Suppressor macrophage (primary cell): ENCODE measurements around the gene ZFAND2A.
"Not testable (repeated sequence)": the region's sequence is repeated elsewhere in the genome, so short reads cannot be mapped to it uniquely, and the experiment has no call there.

Source experiments
- DNase-seq, 4 experiments: peaks; one replicate each; pipeline ENCODE4 v3.0.0-alpha.2; 2020 to 2022

The ZFAND2A gene

GRCh38 chr7:1121886-1122831, 37.8 kb downstream of the ZFAND2A start:
- DNase-seq = no peak

DNA sequence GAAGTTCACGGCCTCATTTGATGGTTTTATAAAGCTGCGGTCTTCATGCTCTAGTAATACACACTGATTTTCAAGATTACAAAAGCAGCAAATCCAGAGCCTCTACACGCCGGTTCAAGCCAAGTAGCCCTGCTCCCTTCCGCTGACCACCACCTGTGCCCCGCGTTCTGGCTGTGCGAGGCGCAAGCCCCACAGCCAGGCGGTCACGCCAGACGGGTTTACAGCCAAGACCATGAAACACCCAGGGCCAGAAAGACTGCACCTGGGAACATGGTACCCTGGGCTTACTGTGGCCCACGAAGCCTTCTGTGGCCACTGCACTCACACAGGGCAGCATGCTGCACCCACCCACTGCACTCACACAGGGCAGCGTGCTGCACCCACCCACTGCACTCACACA, 38.5 kb downstream of the ZFAND2A start:
- no peak for DNase-seq

DNA sequence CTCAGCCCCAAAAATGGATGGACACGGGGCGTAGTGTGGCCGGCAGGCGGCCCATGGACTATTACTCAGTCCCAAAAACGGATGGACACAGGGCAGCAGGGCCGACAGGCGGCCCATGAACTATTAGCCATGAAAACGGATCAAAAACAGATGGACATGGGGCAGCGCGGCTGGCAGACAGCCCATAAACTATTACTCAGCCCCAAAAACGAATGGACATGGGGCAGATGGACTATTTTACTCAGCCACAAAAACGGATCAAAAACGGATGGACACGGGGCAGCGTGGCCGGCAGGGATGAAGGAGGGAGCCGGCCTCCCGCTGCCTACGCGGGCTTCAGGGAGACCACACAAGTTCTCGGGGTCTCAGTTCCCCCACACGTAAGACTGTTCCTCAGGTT, 39.2 kb downstream of the ZFAND2A start:
- DNase-seq = no peak

DNA sequence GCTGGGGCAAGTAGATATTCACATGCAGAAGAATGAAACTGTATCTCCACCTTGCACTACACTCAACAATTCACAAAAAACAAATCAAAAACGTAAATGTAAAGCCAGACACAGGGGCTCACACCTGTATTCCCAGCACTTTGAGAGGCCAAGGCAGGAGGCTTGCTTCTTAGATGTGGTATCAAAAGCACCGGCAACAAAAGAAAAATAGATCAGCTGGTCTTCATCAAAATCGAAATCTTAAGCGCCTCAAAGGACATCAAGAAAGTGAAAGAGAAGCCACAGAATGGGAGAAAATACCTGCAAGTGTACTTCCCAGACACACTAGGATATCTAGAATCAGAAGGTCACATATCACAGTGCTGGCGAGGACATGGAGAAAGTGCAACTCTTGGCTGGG, 40.8 kb downstream of the ZFAND2A start:
- no peak for DNase-seq

DNA sequence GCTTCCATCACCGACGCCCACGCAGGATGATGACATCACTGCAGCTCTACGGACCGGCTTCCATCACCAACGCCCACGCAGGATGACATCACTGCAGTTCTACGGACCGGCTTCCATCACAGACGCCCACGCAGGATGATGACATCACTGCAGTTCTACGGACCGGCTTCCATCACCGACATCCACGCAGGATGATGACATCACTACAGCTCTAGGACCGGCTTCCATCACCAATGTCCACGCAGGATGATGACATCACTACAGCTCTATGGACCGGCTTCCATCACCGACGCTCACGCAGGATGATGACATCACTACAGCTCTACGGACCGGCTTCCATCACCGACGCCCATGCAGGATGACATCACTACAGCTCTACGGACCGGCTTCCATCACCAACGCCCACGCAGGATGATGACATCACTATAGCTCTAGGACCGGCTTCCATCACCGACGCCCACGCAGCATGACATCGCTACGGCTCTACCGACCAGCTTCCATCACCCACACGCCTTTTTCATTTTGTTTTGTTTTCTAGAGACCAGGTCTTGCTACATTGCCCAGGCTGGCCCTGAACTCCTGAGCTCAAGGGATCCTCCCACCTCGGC, 42.6 kb downstream of the ZFAND2A start:
- peak in 2 of 4 experiments; percentile 14 to 21 for DNase-seq

- DNase-seq = not testable (repeated sequence)
These were observed 43.5 kb downstream of the ZFAND2A start for GRCh38 chr7:1116383-1117008.

- DNase-seq = peak; percentile 13 to 34 (median 18)
These were observed 44.6 kb downstream of the ZFAND2A start for GRCh38 chr7:1115171-1116045.

DNA sequence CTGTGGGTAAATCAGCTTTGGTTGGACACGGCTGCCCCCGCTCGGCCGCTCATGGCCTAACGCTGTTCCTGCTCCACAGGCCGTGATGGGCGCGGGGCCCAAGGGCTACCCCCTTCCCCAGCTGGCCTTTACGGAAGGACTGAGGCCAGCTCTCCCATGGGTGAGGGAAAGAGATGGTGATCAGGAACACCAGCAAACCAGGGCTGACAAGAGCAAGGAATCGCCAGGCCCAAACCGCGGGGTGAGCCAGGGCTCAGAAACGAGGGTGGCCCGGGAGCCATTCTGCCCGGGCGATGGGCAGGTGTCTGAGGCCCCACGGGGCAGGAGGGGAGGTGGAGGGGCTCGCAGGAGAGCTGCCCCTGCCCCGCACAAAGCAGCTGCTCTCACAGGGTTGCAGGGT, 45.5 kb downstream of the ZFAND2A start:
- DNase-seq = no peak

- DNase-seq = no peak
These were observed 45.9 kb downstream of the ZFAND2A start for GRCh38 chr7:1114088-1114487.

DNA sequence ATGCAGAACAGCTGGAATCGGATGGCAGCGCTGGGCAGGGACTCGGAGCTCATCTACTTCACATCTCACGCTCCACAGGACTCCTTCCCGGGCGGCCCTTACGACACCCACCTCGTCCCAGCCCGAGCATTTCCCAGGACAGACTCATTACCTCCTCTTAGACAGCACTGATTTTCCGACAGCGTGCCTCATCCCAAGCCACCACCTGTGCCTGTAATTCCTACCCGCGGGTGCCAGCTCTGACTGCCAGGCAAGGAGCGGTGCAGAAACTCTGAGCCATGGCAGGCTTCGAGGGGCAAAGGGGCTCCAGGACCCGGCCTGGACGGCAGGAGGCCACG, 46.5 kb downstream of the ZFAND2A start:
- DNase-seq = no peak

GRCh38 chr7:1112625-1113547, 47.1 kb downstream of the ZFAND2A start:
- no peak for DNase-seq

GRCh38 chr7:1112109-1112508, 47.9 kb downstream of the ZFAND2A start:
- DNase-seq = no peak

GRCh38 chr7:1111156-1111555, 48.8 kb downstream of the ZFAND2A start:
- DNase-seq = no peak

DNA sequence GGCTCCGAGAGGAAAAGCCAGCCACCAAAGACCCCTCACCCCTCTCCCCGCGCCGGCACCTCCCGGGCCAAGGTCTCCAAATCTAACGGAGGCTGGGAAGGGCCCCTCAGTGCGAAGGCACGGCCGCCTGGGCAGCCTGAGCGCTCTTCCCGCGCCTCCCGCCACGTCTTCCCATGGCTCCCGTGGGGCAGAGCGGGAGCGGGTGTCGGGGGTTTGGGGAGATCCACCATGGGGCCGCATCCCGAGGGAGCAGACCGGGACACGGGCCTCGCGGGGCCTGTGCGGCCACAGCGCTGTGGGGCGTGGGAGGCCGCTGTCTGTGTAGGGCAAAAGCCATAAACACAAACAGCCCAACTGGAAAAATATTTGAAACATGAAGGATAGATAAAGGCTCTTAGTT, 49.6 kb downstream of the ZFAND2A start:
- DNase-seq = no peak

- no peak for DNase-seq
These were observed 50.2 kb downstream of the ZFAND2A start for GRCh38 chr7:1109581-1110310.

DNA sequence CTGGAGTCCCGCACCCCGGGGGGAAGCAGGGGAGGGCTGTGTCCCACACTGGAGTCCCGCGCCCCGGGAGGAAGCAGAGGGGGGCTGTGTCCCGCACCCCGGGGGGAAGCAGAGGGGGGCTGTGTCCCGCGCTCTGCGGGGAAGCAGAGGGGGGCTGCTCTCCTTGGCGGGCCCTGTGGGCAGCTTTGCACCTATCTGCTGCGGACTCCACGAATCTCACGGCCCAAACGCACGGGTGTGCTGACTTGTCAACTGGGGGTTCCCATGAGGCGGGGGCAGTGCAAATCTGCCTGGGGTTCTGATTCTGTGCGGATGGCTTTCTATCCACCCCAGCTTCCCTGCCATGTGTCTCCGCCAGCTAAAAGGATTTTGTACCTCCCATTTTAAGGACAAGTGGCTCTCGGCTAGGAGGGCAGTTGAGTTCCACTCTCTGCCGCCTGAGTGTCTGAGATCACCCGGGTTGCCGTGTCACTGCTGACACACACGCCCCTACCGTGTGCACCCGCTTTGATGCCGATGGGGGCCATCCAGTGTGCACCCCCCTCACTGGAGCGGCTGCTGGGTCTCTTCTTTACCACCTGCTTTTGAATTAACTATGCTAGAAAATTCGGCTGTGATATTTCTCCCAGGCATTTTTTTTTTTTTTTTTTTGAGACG, 51.6 kb downstream of the ZFAND2A start:
- no peak for DNase-seq

DNA sequence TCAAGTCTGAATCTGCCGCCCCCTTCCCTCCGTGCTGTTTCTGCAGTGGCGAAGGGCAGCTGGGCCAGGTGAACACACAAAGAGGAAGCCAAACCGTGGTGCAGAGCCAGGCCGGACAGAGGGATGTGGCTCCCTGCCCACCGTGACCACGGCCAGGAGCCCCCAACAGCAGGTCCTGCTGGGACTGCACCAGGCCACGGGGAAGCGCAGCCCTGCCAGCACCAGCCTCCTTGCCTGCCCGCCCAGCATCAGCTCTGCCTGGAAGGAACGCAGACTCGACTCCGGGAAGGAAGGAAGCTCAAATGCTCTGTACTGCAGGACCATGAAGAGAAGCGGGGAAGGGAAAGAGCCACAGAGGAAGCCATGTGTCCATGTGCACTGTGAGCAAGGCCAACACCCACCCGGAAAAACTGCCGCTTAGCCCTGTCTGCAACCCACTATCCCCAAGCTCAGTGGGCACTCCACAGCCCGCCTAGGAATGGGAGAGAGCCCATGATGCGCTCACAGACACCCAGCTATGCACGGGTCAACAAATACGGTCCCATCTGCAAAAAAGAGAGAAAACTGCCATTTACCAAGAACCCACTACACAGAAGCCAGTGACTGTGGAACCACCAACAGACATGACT, 53.1 kb downstream of the ZFAND2A start:
- DNase-seq = no peak

GRCh38 chr7:1106063-1106792, 53.8 kb downstream of the ZFAND2A start:
- DNase-seq = no peak

DNA sequence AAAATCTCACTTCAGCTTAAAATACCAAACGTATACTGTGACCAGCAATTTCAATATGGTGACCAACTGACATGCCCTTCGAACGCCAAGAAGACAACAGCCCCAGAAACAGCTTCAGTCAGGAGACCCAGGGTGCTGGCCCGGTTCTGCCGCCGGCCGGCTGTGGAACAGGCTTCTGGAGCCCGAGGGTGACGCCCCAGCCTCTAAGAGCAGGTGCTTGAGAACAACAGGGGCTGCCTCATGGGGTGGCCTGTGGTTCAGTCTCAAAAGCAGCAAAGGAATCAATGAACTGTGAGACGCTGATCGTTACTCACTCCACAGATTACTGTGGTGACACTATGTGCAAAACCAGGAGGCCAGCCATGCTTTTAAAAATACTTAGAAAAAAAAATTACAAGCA, 54.8 kb downstream of the ZFAND2A start:
- no peak for DNase-seq
